MM.1S (cell line): ENCODE measurements around the gene ABHD16A.

Source experiments
- DNase-seq: peaks from one replicate; pipeline ENCODE4 v3.0.0-alpha.2; 2015
- H2AFZ ChIP-seq: fragments of 300-600 bp; sonication (generic); 2 replicates; pipeline ENCODE4 v1.6.0; 2016; ENCODE audit warnings: antibody characterized with exemption, low read length
- H3F3A ChIP-seq: fragments of 300-600 bp; sonication (generic); 2 replicates; pipeline ENCODE4 v1.6.1; 2016; ENCODE audit warnings: mild to moderate bottlenecking, antibody characterized with exemption, low read length, moderate library complexity, mixed read lengths; ENCODE audit not compliant: insufficient read depth
- H3K27ac ChIP-seq: fragments of 300-600 bp; sonication (generic); 2 replicates; pipeline ENCODE4 v1.5.1; 2016; ENCODE audit warnings: mild to moderate bottlenecking, low read length
- H3K27me3 ChIP-seq: fragments of 300-600 bp; sonication (generic); replicated peaks from 2 replicates; pipeline ENCODE4 v1.6.0; 2016; ENCODE audit warnings: low read length; ENCODE audit not compliant: insufficient read depth
- H3K36me3 ChIP-seq: fragments of 300-600 bp; sonication (generic); replicated peaks from 2 replicates; pipeline ENCODE4 v1.6.1; 2016; ENCODE audit warnings: mild to moderate bottlenecking, low read length, mixed read lengths; ENCODE audit not compliant: insufficient read depth
- H3K4me1 ChIP-seq: fragments of 300-600 bp; sonication (generic); 2 replicates; pipeline ENCODE4 v1.6.1; 2016; ENCODE audit warnings: low read length, mixed read lengths
- H3K4me2 ChIP-seq: fragments of 300-600 bp; sonication (generic); 2 replicates; pipeline ENCODE4 v1.6.0; 2016; ENCODE audit warnings: low read depth, low read length
- H3K4me3 ChIP-seq: fragments of 300-600 bp; sonication (generic); 2 replicates; pipeline ENCODE4 v1.5.1; 2016; ENCODE audit warnings: low read length, mixed read lengths
- H3K79me2 ChIP-seq: fragments of 300-600 bp; sonication (generic); 2 replicates; pipeline ENCODE4 v1.6.1; 2016; ENCODE audit warnings: mixed run types, low read length, mixed read lengths
- H3K9ac ChIP-seq: fragments of 300-600 bp; sonication (generic); 2 replicates; pipeline ENCODE4 v1.6.1; 2016; ENCODE audit warnings: low read length, mixed read lengths
- H3K9me2 ChIP-seq: fragments of 300-600 bp; sonication (generic); replicated peaks from 2 replicates; pipeline ENCODE4 v1.6.1; 2016; ENCODE audit warnings: mild to moderate bottlenecking, low read length, mixed read lengths; ENCODE audit not compliant: insufficient read depth
- H3K9me3 ChIP-seq: fragments of 300-600 bp; sonication (generic); replicated peaks from 2 replicates; pipeline ENCODE4 v1.6.1; 2016; ENCODE audit warnings: mild to moderate bottlenecking, low read length, mixed read lengths; ENCODE audit not compliant: insufficient read depth
- H4K20me1 ChIP-seq: fragments of 300-600 bp; sonication (generic); 2 replicates; pipeline ENCODE4 v1.6.1; 2016; ENCODE audit warnings: mild to moderate bottlenecking, low read length, moderate library complexity, mixed read lengths; ENCODE audit not compliant: insufficient read depth
- EZH2 ChIP-seq: fragments of 300-600 bp; sonication (generic); optimal IDR thresholded peaks from 2 replicates; pipeline ENCODE3; 2017; ENCODE audit warnings: low read depth, mild to moderate bottlenecking, antibody characterized with exemption, low read length, mixed read lengths
- EZH2phosphoT487 ChIP-seq: fragments of 300-600 bp; sonication (generic); IDR thresholded peaks from 2 replicates; pipeline ENCODE4 v1.6.1; 2018; ENCODE audit warnings: antibody characterized with exemption, low read length
- TF ChIP-seq, protein P1 (sequence below): fragments of 300-600 bp; sonication (generic); IDR thresholded peaks from 2 replicates; pipeline ENCODE4 v1.5.1; 2016; ENCODE audit warnings: antibody characterized with exemption, low read length, mixed read lengths

The ABHD16A gene

DNA sequence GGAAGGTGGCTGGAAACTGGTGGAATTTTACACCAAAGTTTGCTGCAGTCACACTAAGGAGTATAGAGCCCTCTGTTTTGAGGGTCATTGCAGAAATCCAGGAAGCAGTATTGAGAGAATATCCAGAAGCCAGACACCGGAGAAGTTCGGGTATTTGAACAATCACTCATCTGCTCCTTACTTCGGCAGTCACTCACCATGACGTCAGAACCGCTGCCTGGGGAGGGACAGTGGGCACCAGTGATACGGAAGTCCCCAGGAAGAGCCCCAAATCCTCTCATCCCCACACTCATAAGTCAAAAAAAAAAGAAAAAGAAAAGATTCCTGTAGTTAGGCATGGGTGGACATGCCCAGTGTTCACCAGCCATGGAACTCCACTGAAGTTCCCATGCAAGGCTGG is 26.2 kb downstream of the ABHD16A start:
- no peaks in the 10 kb centered on the region; the same call in 1 of the 2 replicates for H3K4me1 ChIP-seq
- H3K4me3 ChIP-seq = no peak overlapping the region
- no peaks in the 10 kb centered on the region for H3K36me3 ChIP-seq
- no peak overlapping the region for H3K27ac ChIP-seq
- H3K4me2 ChIP-seq = no peak overlapping the region
- DNase-seq = no peak
- no peak overlapping the region for H2AFZ ChIP-seq
- H3K9me2 ChIP-seq = no peaks in the 10 kb centered on the region
- no peak overlapping the region for H3K9ac ChIP-seq
- no peaks in the 10 kb centered on the region for H3K27me3 ChIP-seq
- no peaks in the 10 kb centered on the region for H3K9me3 ChIP-seq
- no peak for TF ChIP-seq EZH2phosphoT487
- TF ChIP-seq, protein P1, sequence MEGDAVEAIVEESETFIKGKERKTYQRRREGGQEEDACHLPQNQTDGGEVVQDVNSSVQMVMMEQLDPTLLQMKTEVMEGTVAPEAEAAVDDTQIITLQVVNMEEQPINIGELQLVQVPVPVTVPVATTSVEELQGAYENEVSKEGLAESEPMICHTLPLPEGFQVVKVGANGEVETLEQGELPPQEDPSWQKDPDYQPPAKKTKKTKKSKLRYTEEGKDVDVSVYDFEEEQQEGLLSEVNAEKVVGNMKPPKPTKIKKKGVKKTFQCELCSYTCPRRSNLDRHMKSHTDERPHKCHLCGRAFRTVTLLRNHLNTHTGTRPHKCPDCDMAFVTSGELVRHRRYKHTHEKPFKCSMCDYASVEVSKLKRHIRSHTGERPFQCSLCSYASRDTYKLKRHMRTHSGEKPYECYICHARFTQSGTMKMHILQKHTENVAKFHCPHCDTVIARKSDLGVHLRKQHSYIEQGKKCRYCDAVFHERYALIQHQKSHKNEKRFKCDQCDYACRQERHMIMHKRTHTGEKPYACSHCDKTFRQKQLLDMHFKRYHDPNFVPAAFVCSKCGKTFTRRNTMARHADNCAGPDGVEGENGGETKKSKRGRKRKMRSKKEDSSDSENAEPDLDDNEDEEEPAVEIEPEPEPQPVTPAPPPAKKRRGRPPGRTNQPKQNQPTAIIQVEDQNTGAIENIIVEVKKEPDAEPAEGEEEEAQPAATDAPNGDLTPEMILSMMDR = no peak
- no peak for TF ChIP-seq EZH2
- H4K20me1 ChIP-seq = no peaks in the 10 kb centered on the region
- H3K79me2 ChIP-seq = no peaks in the 10 kb centered on the region
- H3F3A ChIP-seq = peaks cover 5% of the 10 kb centered on the region; the same call in 1 of the 2 replicates

DNA sequence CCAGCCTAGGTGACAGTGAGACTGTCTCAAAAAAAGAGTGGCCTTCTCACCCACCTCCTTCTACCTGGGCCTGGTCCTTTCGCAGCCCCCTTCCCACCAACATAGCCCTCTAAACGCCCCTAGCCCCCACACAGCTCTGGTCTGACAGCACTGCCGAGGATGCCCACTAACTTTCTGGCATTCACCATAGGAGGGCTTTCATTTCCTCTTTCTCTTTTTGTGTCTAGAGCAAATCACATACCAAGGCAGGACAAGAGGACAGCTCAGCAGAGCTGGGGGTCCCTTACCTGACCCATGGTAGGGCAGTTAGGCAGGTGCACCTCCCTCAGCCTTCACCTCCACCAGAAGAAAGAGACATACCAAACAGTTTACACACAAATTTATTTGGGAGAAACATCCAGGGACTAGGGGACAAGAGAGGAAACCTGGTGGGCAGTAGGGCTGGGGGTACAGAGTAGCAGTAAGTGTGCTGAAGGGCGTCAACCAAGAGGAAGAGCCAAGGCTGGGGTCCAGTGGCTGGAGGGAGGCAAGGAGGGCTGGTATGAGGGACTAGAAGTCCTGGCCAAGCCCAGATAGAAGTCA is 26.7 kb downstream of the ABHD16A start:
- no peak overlapping the region for H2AFZ ChIP-seq
- no peak overlapping the region for H3K9ac ChIP-seq
- no peaks in the 10 kb centered on the region for H3K79me2 ChIP-seq
- H3K9me2 ChIP-seq = no peaks in the 10 kb centered on the region
- TF ChIP-seq EZH2phosphoT487 = no peak
- TF ChIP-seq EZH2 = no peak
- TF ChIP-seq, protein P1 = no peak
- H4K20me1 ChIP-seq = no peaks in the 10 kb centered on the region
- H3K9me3 ChIP-seq = no peaks in the 10 kb centered on the region
- DNase-seq = no peak
- H3K4me1 ChIP-seq = no peaks in the 10 kb centered on the region; the same call in 1 of the 2 replicates
- H3K36me3 ChIP-seq = no peaks in the 10 kb centered on the region
- peaks cover 5% of the 10 kb centered on the region; the same call in 1 of the 2 replicates for H3F3A ChIP-seq
- H3K27ac ChIP-seq = no peak overlapping the region
- H3K4me2 ChIP-seq = no peak overlapping the region
- no peak overlapping the region for H3K4me3 ChIP-seq
- H3K27me3 ChIP-seq = no peaks in the 10 kb centered on the region

DNA sequence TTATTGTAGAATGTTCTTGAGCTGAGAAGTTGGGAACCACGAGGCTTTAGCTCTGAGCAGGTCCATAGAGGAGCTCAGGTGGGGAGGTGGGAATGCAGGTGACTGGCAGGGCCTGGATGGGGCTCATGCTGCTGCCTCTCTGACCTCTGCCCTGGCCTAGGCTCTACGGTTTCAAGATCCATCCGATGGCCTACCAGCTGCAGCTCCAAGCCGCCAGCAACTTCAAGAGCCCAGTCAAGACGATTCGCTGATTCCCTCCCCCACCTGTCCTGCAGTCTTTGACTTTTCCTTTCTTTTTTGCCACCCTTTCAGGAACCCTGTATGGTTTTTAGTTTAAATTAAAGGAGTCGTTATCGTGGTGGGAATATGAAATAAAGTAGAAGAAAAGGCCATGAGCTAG is 33.4 kb downstream of the ABHD16A start, which contains the start of gene LY6G5B:
TSS of gene LY6G5B (plus strand) at position 301 of the 400 bp plus-strand sequence. CDS start 975 bp downstream, outside the sequence.
- no peaks in the 10 kb centered on the region for H3K9me2 ChIP-seq
- no peak within 1 kb of the TSS for H3K4me3 ChIP-seq
- DNase-seq = no peak
- no peaks in the 10 kb centered on the region for H3K27me3 ChIP-seq
- no peaks in the 10 kb centered on the region for H4K20me1 ChIP-seq
- H3K4me1 ChIP-seq = peaks cover 4% of the 10 kb centered on the region; the same call in 1 of the 2 replicates
- H3K9me3 ChIP-seq = no peaks in the 10 kb centered on the region
- TF ChIP-seq, protein P1 = no peak
- TF ChIP-seq EZH2phosphoT487 (no peak), EZH2 (no peak)
- peaks cover 13% of the 10 kb centered on the region for H3K36me3 ChIP-seq
- H3K27ac ChIP-seq = no peak within 1 kb of the TSS
- H3K9ac ChIP-seq = no peak within 1 kb of the TSS
- H3K4me2 ChIP-seq = no peak within 1 kb of the TSS
- H2AFZ ChIP-seq = no peak within 1 kb of the TSS
- peaks cover 44% of the 10 kb centered on the region for H3K79me2 ChIP-seq
- peaks cover 6% of the 10 kb centered on the region for H3F3A ChIP-seq
